ENCODE data around the gene ARHGAP33. TPM values are rescaled to one million over a fixed set of nuclear protein-coding genes. Genes with fewer than 3 reads are reported as not detected.
A peak's percentile ranks its signal among the peaks of the same experiment; 100 is the strongest.

The ARHGAP33 gene
- total and polyA plus RNA-seq, 10 of the 15 experiments (the other 5 are each of a cell fraction or from before 2014, with no cell fraction given), result 0.05 to 22.9 (median 2.3) TPM; not detected in 1

GRCh38 chr19:35744430-35745327 is 30.7 kb upstream of the ARHGAP33 start (continued):
- TF ChIP-seq CREM (IDR thresholded peaks at IDR 0.05; ENCODE audit: low read depth), result no peak
- TF ChIP-seq NKRF (conservative IDR thresholded peaks at IDR 0.05), result peak; percentile 27; the same call in 1 of the 2 replicates
- TF ChIP-seq ZNF207 (IDR thresholded peaks at IDR 0.05; ENCODE audit: borderline replicate concordance), result peak; percentile 73; the same call in 1 of the 2 replicates
- no peak for TF ChIP-seq PML (IDR thresholded peaks at IDR 0.05; ENCODE audit: low read length)
- TF ChIP-seq NFYB (IDR thresholded peaks at IDR 0.05; ENCODE audit: insufficient read depth, low read depth, low read length), result peak; percentile 71; the same call in 1 of the 2 replicates
- TF ChIP-seq NR2C1 (IDR thresholded peaks at IDR 0.05), result no peak
- TF ChIP-seq KDM1A (IDR thresholded peaks at IDR 0.05; ENCODE audit: borderline replicate concordance), result no peak
- TF ChIP-seq PKNOX1 (IDR thresholded peaks at IDR 0.05), result peak; percentile 78
- no peak for TF ChIP-seq YY1 (IDR thresholded peaks at IDR 0.05; ENCODE audit: low read depth, low read length)
- TF ChIP-seq FOS (IDR thresholded peaks at IDR 0.05; ENCODE audit: borderline replicate concordance, extremely low read depth, insufficient read length), result no peak
- no peak for TF ChIP-seq ZNF384 (IDR thresholded peaks at IDR 0.05; ENCODE audit: borderline replicate concordance, low read depth, low read length)
- no peak for TF ChIP-seq POU2F2 (IDR thresholded peaks at IDR 0.05; ENCODE audit: borderline replicate concordance, low read depth, low read length)
- no peak for TF ChIP-seq RAD51 (IDR thresholded peaks at IDR 0.05)
- no peak for TF ChIP-seq ASH2L (IDR thresholded peaks at IDR 0.05; ENCODE audit: borderline replicate concordance, low read depth)
- no peak for TF ChIP-seq STAT3 (IDR thresholded peaks at IDR 0.05; ENCODE audit: low read depth, low read length)
- TF ChIP-seq RAD21 (IDR thresholded peaks at IDR 0.05; ENCODE audit: insufficient read depth, low read depth, low read length), result no peak
- no peak for TF ChIP-seq REST (IDR thresholded peaks at IDR 0.05; ENCODE audit: low read depth, low read length)
- no peak; the same call in 1 of the 2 replicates for TF ChIP-seq LARP7 (IDR thresholded peaks at IDR 0.05)
- TF ChIP-seq SPI1 (IDR thresholded peaks at IDR 0.05; ENCODE audit: borderline replicate concordance, insufficient read depth, low read depth, low read length), result peak; percentile 45; the same call in 1 of the 2 replicates
- no peak for TF ChIP-seq CBX3 (IDR thresholded peaks at IDR 0.05; ENCODE audit: borderline replicate concordance, low read depth)
